ENCODE results near the gene PPARGC1A. TPM values are rescaled to one million over a fixed set of nuclear protein-coding genes. Genes with fewer than 3 reads are reported as not detected.
A peak's percentile ranks its signal among the peaks of the same experiment; 100 is the strongest.

PPARGC1A gene
- total and polyA plus RNA-seq, 2 of the 13 experiments (the other 11 are each of a cell fraction or from before 2014, with no cell fraction given), result 20.7 to 37.3 TPM

GRCh38 chr4:23788027-23788426 is 101.8 kb downstream of the PPARGC1A start (continued):
- TF ChIP-seq ZBTB34 (CRISPR knock-in tag; IDR thresholded peaks at IDR 0.05), result peak; percentile 99
- TF ChIP-seq TMF1 (CRISPR knock-in tag; IDR thresholded peaks at IDR 0.05; ENCODE audit: low read depth), result no peak
- no peak for TF ChIP-seq TFE3 (CRISPR knock-in tag; IDR thresholded peaks at IDR 0.05)
- TF ChIP-seq ARNT (IDR thresholded peaks at IDR 0.05), result no peak
- no peak for TF ChIP-seq ZNF7 (CRISPR knock-in tag; IDR thresholded peaks at IDR 0.05)
- no peak for TF ChIP-seq NFIB (CRISPR knock-in tag; IDR thresholded peaks at IDR 0.05; ENCODE audit: borderline replicate concordance)
- TF ChIP-seq KMT2A (CRISPR knock-in tag; IDR thresholded peaks at IDR 0.05), result no peak
- no peak for TF ChIP-seq BRD4 (CRISPR knock-in tag; IDR thresholded peaks at IDR 0.05)
- no peak for TF ChIP-seq ZNF343 (CRISPR knock-in tag; IDR thresholded peaks at IDR 0.05)
- TF ChIP-seq ZFP41 (CRISPR knock-in tag; IDR thresholded peaks at IDR 0.05; ENCODE audit: borderline replicate concordance), result no peak
- TF ChIP-seq ZBTB3 (CRISPR knock-in tag; IDR thresholded peaks at IDR 0.05; ENCODE audit: borderline replicate concordance, low read depth), result no peak
- no peak for TF ChIP-seq CC2D1A (CRISPR knock-in tag; IDR thresholded peaks at IDR 0.05)
- TF ChIP-seq E2F2 (CRISPR knock-in tag; IDR thresholded peaks at IDR 0.05; ENCODE audit: borderline replicate concordance), result no peak
- peak in 1 of 2 experiments; percentile 58; a peak in 1 of 4 replicates for TF ChIP-seq EP300 (IDR thresholded peaks at IDR 0.05; ENCODE audit: low read depth in 2 of 2, low read length in 2 of 2)
- TF ChIP-seq EP300 (CRISPR knock-in tag; IDR thresholded peaks at IDR 0.05; ENCODE audit: borderline replicate concordance), result no peak
- no peak for TF ChIP-seq ZIK1 (CRISPR knock-in tag; IDR thresholded peaks at IDR 0.05; ENCODE audit: borderline replicate concordance, low read depth)
- no peak for TF ChIP-seq KLF9 (CRISPR knock-in tag; IDR thresholded peaks at IDR 0.05; ENCODE audit: low read depth)
- no peak for TF ChIP-seq TCF12 (IDR thresholded peaks at IDR 0.05)
- no peak for TF ChIP-seq TCF12 (CRISPR knock-in tag; IDR thresholded peaks at IDR 0.05)
- TF ChIP-seq ZBTB10 (CRISPR knock-in tag; IDR thresholded peaks at IDR 0.05; ENCODE audit: borderline replicate concordance), result no peak
- TF ChIP-seq CREM (IDR thresholded peaks at IDR 0.05), result no peak
- no peak for TF ChIP-seq CREM (CRISPR knock-in tag; IDR thresholded peaks at IDR 0.05)
- TF ChIP-seq HINFP (CRISPR knock-in tag; IDR thresholded peaks at IDR 0.05; ENCODE audit: low read depth), result no peak

Measured in HepG2 (cell line).